Measurements from ENCODE around the gene TTC28.

Gene TTC28

DNA sequence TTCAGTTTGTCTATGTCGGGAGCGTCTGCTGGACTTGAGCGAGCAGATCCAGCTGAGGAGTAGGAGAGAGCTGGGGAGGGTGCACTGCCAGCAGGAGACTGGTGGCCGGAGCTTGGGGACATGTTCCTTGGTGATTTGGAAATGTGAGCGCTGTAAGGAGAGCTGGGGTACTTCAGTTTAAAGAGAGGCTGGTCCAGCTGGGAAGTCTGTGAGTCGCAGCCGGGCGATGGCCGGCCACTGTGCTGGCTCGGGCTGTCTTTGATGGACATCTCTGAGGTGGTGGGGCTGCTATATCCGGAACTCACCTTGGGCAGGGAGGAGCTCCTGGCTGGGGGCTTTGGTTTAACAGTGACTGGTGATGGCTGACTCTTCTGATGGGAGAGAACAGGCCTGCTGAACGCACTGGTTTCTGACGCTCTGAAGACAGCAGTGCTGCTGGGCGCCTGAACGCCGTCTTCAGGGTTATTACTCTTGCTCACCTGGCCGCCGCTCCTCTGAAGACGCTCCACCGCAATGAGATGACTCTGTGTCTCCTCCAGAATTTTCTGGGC lies 696.9 kb downstream of the TTC28 start:
- POLR2A ChIA-PET: no interaction called here
- no peak for TF ChIP-seq CTCF (IDR thresholded peaks at IDR 0.05; ENCODE audit: insufficient read depth, low read length, missing control alignments)
- no peak for DNase-seq (ENCODE audit: low read depth, low spot score)
- CTCF ChIA-PET: interaction anchor here (1.2 to 1.6 kb wide), 2 partner anchors 20 to 96 kb away, joined by 3 to 9 read pairs; no protein-coding TSS in a partner anchor
- H3K4me3 ChIP-seq (ENCODE audit: low read depth, low read length): no peak overlapping the region

- POLR2A ChIA-PET: no interaction called here
- no peak for TF ChIP-seq CTCF (IDR thresholded peaks at IDR 0.05; ENCODE audit: insufficient read depth, low read length, missing control alignments)
- no peak for DNase-seq (ENCODE audit: low read depth, low spot score)
- CTCF ChIA-PET: interaction anchor here (1.8 to 3.2 kb wide), 2 partner anchors 25 to 101 kb away, joined by 4 to 10 read pairs; no protein-coding TSS in a partner anchor
- no peak overlapping the region for H3K4me3 ChIP-seq (ENCODE audit: low read depth, low read length)
Measured at GRCh38 chr22:27982106-27982505, 697.5 kb downstream of the TTC28 start.

DNA sequence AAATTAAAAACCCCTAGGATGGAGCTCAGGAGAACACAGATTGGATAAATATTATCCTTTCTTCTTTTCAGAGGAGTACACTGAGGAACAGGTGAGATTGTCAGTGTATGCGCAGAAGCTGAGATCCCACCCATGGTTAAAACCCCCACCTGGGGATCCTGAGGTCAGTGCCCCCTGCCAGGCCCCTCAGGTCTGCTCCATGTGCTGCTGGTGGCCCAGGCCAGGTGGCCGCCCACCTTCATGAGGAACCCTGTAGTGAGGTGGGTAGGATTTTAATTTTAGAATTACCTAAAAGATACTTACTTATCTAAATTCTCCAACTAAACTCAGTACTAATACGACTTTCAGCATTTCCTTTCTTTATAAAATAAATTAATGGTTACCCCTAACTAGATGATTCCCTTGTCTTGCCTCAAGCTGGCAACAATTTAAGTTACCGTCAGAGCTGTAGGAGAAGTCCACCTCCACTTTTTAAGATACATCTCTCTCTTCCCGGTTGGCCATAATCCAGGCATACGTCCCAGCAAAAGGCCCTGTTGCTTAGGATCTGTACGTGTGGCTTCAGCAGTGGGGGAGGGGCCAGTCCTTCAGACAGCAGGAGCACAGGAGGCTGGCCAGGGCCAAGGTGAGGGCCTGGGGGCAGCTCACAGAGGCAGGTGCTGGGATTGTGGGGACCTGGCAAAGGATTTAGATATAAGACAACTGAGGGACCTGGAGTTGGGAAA lies 699.1 kb downstream of the TTC28 start:
- no peak for DNase-seq (ENCODE audit: low read depth, low spot score)
- no peak for TF ChIP-seq CTCF (IDR thresholded peaks at IDR 0.05; ENCODE audit: insufficient read depth, low read length, missing control alignments)
- no peak overlapping the region for H3K4me3 ChIP-seq (ENCODE audit: low read depth, low read length)
- POLR2A ChIA-PET: no interaction called here
- CTCF ChIA-PET: interaction anchor here (0.7 to 3.2 kb wide), 6 partner anchors 10 to 100 kb away, joined by 3 to 10 read pairs (median 3); no protein-coding TSS in a partner anchor

- ChIA-PET CTCF (interaction anchor here (0.9 to 3.2 kb wide), 2 partner anchors 9 to 98 kb away, joined by 3 to 10 read pairs; no protein-coding TSS in a partner anchor), POLR2A (no interaction called here)
- DNase-seq (ENCODE audit: low read depth, low spot score): no peak
- TF ChIP-seq CTCF (IDR thresholded peaks at IDR 0.05; ENCODE audit: insufficient read depth, low read length, missing control alignments): no peak
- no peak overlapping the region for H3K4me3 ChIP-seq (ENCODE audit: low read depth, low read length)
Measured at GRCh38 chr22:27978802-27979201, 700.8 kb downstream of the TTC28 start.

DNA sequence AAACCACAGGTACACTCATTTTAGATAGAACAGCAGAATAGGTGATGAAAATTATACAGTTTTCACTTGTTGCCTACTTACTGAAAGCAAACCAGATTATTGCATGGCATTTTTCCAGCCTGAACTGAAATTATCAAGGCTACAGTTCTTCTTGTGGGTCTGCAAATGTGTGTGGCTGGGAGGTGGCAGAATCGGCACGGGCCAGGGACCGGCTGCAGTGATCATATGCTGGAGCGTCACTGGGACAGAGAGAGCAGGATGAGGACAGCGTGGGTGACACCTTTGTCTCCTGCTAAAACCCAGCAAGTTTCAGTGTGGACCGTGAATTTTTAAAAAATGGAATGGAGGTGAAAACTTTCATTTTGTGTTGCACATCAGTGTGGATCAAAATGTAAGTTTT lies 701.3 kb downstream of the TTC28 start:
- no peak overlapping the region for H3K4me3 ChIP-seq (ENCODE audit: low read depth, low read length)
- ChIA-PET CTCF (interaction anchor here (0.9 kb wide), 1 partner anchor 9 kb away, joined by 3 read pairs; no protein-coding TSS in a partner anchor), POLR2A (no interaction called here)
- TF ChIP-seq CTCF (IDR thresholded peaks at IDR 0.05; ENCODE audit: insufficient read depth, low read length, missing control alignments): no peak
- no peak for DNase-seq (ENCODE audit: low read depth, low spot score)

GRCh38 chr22:27976586-27976985 lies 703.1 kb downstream of the TTC28 start:
- no peak for DNase-seq (ENCODE audit: low read depth, low spot score)
- POLR2A ChIA-PET: no interaction called here
- no peak overlapping the region for H3K4me3 ChIP-seq (ENCODE audit: low read depth, low read length)
- no peak for TF ChIP-seq CTCF (IDR thresholded peaks at IDR 0.05; ENCODE audit: insufficient read depth, low read length, missing control alignments)
- CTCF ChIA-PET: no interaction called here

All from AG04449 (cell line).